A673 (cell line): Measurements from ENCODE around the gene MR1. TPM values are rescaled to one million over a fixed set of nuclear protein-coding genes. Genes with fewer than 3 reads are reported as not detected.

Experiments used
- BruUV-seq: library from RNA; stranded (reverse); fragments of 400-500 nt; replicated peaks from 2 replicates; lab custom pipeline; 2021; lab: Mats Ljungman, UMichigan
- CTCF ChIA-PET: fragments of 300-600 bp; sonication (Branson Sonifier 250); formaldehyde crosslinking; loops from one replicate; lab custom pipeline; 2022; ENCODE audit warnings: antibody characterized with exemption; lab: Charles Lee
- POLR2A ChIA-PET: fragments of 300-600 bp; sonication (Branson Sonifier 250); formaldehyde crosslinking; loops from one replicate; lab custom pipeline; 2022; ENCODE audit warnings: antibody characterized with exemption; ENCODE audit not compliant: low non-redundant PET; lab: Charles Lee
- DNase-seq: peaks from one replicate; pipeline ENCODE4 v3.0.0-alpha.2; 2015; ENCODE audit warnings: low spot score
- H3K27ac ChIP-seq: fragments of 200-600 bp; sonication (generic); 2 replicates; pipeline ENCODE4 v1.5.1; 2016; ENCODE audit warnings: mixed run types, low read depth, mild to moderate bottlenecking, mixed read lengths, antibody characterized with exemption, low read length; ENCODE audit not compliant: poor library complexity, severe bottlenecking
- H3K27me3 ChIP-seq: fragments of 200-600 bp; sonication (generic); replicated peaks from 2 replicates; pipeline ENCODE4 v1.6.1; 2017; ENCODE audit warnings: mixed run types, low read depth, mild to moderate bottlenecking, mixed read lengths, antibody characterized with exemption, low read length; ENCODE audit not compliant: insufficient read depth, poor library complexity
- H3K36me3 ChIP-seq: fragments of 200-600 bp; sonication (generic); 2 replicates; pipeline ENCODE4 v1.6.1; 2016; ENCODE audit warnings: mixed run types, mild to moderate bottlenecking, mixed read lengths, antibody characterized with exemption, low read length; ENCODE audit not compliant: insufficient read depth, poor library complexity, severe bottlenecking
- H3K4me1 ChIP-seq: fragments of 200-600 bp; sonication (generic); 2 replicates; pipeline ENCODE4 v1.6.1; 2017; ENCODE audit warnings: mixed run types, mild to moderate bottlenecking, mixed read lengths, antibody characterized with exemption, low read length; ENCODE audit not compliant: insufficient read depth, poor library complexity, severe bottlenecking
- H3K4me3 ChIP-seq: fragments of 200-600 bp; sonication (generic); 2 replicates; pipeline ENCODE4 v1.5.1; 2016; ENCODE audit warnings: low read depth, mixed run types, mild to moderate bottlenecking, mixed read lengths, low read length; ENCODE audit not compliant: poor library complexity, severe bottlenecking
- H3K9me3 ChIP-seq: fragments of 200-600 bp; sonication (generic); 2 replicates; pipeline ENCODE4 v1.6.1; 2016; ENCODE audit warnings: mixed run types, low read depth, mild to moderate bottlenecking, mixed read lengths, antibody characterized with exemption, low read length; ENCODE audit not compliant: poor library complexity, severe bottlenecking
- EZH2 ChIP-seq: fragments of 200-600 bp; sonication (generic); IDR thresholded peaks from 2 replicates; pipeline ENCODE4 v1.6.1; 2017; ENCODE audit warnings: borderline replicate concordance, low read depth, mild to moderate bottlenecking, mixed read lengths, antibody characterized with exemption, low read length; ENCODE audit not compliant: poor library complexity, severe bottlenecking
- intact Hi-C: fragments of 100-400 bp; cut with micrococcal nuclease; formaldehyde crosslinking; loops from one replicate; pipeline ENCODE4 v1.10.0; 2022; ENCODE audit not compliant: unreplicated experiment
- total RNA-seq: library from RNA; stranded (reverse); gene quantifications from 2 replicates; pipeline ENCODE4 v1.2.3, GENCODE V29; 2021
- TF ChIP-seq, protein P1 (sequence below): fragments of 300-800, 200-600 bp; sonication (generic); conservative IDR thresholded peaks from 2 replicates; pipeline ENCODE4 v1.5.1; 2017; ENCODE audit warnings: low read depth, mild to moderate bottlenecking, antibody characterized with exemption, low read length, moderate library complexity, mixed read lengths

The MR1 gene
- total RNA-seq, 1 experiment from 2014 or later = 2.6 TPM

DNA sequence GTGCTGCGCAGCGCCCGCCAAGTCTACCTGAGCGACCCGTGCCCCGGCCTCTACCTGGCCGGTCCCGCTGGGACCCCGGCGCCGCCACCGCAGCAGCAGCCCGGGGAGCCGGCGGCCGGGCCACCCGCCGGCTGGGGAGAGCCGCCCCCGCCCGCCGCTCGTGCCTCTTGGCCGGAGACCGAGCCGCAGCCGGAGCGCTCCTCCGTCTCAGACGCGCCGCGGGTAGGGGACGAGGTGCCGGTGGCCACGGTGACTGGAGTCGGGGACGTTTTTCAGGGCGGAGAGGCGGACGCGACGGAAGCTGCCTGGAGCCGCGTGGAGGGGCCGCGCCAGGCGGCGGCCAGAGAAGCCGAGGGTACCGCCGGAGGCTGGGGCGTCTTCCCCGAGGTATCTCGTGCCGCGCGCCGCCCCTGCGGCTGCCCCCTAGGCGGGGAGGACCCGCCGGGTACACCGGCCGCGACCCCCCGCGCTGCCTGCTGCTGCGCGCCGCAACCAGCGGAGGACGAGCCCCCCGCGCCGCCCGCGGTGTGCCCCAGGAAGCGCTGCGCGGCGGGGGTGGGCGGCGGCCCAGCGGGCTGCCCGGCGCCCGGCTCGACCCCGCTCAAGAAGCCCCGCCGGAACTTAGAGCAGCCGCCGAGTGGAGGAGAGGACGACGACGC lies 55.4 kb downstream of the MR1 start:
- no TSS peak for BruUV-seq
- peak; percentile 39 for DNase-seq
- intact Hi-C loops = no loop called here

DNA sequence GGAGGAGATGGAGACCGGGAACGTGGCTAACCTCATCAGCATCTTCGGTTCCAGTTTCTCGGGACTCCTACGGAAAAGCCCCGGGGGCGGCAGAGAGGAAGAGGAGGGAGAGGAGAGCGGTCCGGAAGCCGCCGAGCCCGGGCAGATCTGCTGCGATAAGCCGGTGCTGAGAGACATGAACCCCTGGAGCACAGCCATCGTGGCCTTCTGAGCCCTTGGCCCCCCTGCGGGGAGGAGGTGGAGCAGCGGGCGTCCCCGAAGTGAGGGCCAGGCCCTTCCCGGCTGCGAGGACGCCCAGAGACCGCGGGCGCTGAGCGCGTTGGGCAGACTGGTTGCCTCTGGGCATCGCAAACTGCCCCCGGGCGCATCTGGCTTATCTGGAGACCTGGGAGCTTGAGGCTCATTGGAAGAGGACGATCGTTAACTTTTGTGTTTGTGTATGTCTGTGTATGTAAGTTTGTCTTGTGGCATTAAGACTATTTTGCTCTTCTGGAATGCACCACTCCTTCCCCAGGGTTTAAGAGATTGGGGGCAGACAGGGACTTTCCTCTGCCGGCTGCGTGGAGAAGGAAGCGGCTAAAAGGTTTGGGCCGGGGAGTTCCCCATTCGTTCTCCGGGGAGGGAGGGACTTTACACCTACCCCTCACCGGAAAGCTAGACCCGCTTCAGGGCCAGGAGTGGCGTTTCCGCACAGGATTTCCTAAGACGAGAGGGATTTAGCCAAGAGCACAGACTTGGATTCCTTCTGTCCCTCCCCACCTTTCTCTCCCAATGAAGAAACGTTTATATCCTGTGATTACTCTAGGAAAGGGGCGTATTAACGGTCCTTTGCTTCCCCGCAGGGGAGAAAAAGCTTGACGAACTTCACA lies 56.1 kb downstream of the MR1 start:
- TF ChIP-seq, protein P1, sequence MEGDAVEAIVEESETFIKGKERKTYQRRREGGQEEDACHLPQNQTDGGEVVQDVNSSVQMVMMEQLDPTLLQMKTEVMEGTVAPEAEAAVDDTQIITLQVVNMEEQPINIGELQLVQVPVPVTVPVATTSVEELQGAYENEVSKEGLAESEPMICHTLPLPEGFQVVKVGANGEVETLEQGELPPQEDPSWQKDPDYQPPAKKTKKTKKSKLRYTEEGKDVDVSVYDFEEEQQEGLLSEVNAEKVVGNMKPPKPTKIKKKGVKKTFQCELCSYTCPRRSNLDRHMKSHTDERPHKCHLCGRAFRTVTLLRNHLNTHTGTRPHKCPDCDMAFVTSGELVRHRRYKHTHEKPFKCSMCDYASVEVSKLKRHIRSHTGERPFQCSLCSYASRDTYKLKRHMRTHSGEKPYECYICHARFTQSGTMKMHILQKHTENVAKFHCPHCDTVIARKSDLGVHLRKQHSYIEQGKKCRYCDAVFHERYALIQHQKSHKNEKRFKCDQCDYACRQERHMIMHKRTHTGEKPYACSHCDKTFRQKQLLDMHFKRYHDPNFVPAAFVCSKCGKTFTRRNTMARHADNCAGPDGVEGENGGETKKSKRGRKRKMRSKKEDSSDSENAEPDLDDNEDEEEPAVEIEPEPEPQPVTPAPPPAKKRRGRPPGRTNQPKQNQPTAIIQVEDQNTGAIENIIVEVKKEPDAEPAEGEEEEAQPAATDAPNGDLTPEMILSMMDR = no peak
- no peak for TF ChIP-seq EZH2
- H3K4me1 ChIP-seq = peaks cover 45% of the 10 kb centered on the region
- peak; percentile 68 for DNase-seq
- BruUV-seq = TSS peak; percentile 52
- peaks cover 13% of the 10 kb centered on the region for H3K36me3 ChIP-seq
- intact Hi-C loops = no loop called here
- no peaks in the 10 kb centered on the region for H3K27me3 ChIP-seq
- H3K4me3 ChIP-seq = peak overlapping the region; percentile 90
- no peaks in the 10 kb centered on the region for H3K9me3 ChIP-seq
- POLR2A ChIA-PET = interaction anchor here (0.9 to 1.0 kb wide), 3 partner anchors 15 to 43 kb away, joined by 3 to 4 read pairs (median 3); no protein-coding TSS in a partner anchor
- peak overlapping the region; percentile 76 for H3K27ac ChIP-seq
- CTCF ChIA-PET = no interaction called here

More for the DNA sequence above, 55.4 kb downstream of the MR1 start:
- Histone ChIP-seq H3K36me3 (peaks cover 12% of the 10 kb centered on the region), H3K4me3 (peak overlapping the region; percentile 90), H3K4me1 (peaks cover 38% of the 10 kb centered on the region), H3K9me3 (no peaks in the 10 kb centered on the region), H3K27me3 (no peaks in the 10 kb centered on the region), H3K27ac (peak overlapping the region; percentile 76)
- ChIA-PET POLR2A (interaction anchor here (0.6 to 1.0 kb wide), 4 partner anchors 16 to 46 kb away, joined by 3 to 14 read pairs (median 6); no protein-coding TSS in a partner anchor), CTCF (interaction anchor here (0.7 to 1.1 kb wide), 2 partner anchors 53 to 67 kb away, joined by 3 to 6 read pairs; no protein-coding TSS in a partner anchor)
- no peak for TF ChIP-seq EZH2
- TF ChIP-seq, protein P1 = no peak

DNA sequence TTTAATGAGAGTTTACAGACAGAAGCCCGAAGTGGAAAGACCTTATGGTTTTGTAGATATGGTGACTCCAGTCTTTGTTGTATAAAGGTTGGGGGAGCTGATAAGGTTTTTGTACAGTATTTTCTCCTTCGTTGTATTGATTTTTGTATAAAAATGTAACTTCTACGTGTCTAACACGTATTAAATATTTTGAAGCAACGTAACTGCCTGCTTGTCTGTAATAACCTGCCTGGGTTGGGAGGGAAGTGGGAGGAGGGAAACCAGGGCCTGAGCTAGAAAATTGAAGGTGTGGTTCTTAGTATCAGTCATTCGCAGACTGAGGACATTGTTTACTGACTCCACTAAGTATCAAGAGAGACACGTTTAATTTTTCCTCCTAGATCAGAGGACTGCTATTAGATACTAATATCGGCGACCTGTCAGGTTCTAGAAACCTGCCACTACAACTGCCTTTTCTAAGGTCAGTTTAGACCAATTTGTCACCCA lies 56.9 kb downstream of the MR1 start:
- no peaks in the 10 kb centered on the region for H3K27me3 ChIP-seq
- TF ChIP-seq, protein P1 = no peak
- no peak for TF ChIP-seq EZH2
- H3K9me3 ChIP-seq = no peaks in the 10 kb centered on the region
- ChIA-PET CTCF (no interaction called here), POLR2A (interaction anchor here (0.6 to 0.9 kb wide), 2 partner anchors 15 to 165 kb away, joined by 3 read pairs; no protein-coding TSS in a partner anchor)
- no TSS peak for BruUV-seq
- peaks cover 53% of the 10 kb centered on the region for H3K4me1 ChIP-seq
- peaks cover 13% of the 10 kb centered on the region for H3K36me3 ChIP-seq
- H3K4me3 ChIP-seq = peak overlapping the region; percentile 90
- DNase-seq = no peak
- intact Hi-C loops = no loop called here
- peak overlapping the region; percentile 76 for H3K27ac ChIP-seq
